HS-27A (cell line): ENCODE data around the gene LYSMD1.

Experiments used
- DNase-seq: peaks from one replicate; pipeline ENCODE4 v3.0.0-alpha.2; 2012; ENCODE audit warnings: low read depth, missing footprints

The LYSMD1 gene

DNA sequence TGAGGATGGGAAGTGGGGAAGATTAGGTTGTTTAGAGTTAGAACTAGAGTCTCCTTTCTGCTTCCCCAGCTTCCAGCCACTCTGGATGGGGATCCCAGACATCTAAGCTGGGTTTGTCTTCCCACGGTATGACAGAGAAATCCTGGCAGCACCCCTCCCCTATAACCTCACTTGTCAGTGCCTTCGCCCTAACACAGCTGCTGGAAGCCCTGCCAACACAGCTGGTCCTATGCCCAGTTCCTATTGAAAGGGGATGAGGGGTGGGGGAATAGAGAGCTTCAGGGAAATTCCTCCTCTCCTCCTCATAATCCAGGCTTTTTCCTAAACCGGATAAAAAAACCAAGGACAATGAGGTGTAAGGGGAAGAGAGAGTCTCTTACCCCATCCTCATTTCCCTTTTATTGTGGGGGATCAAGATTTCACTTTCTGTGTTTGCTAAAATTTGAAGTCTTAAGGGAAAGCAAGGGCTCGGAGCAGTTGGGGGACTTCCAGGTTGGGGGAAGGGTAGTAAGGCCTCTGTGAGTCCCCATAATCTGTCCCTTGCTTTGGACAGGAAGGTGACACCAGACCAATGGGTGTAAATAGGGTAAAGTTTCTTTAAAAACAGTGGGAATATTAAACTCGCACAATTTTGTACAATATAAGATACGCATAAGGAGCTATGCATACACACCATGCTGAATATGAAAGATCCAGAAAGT is 9.5 kb upstream of the LYSMD1 start:
- no peak for DNase-seq

- no peak for DNase-seq
Observed at GRCh38 chr1:151171190-151171589, 5.5 kb upstream of the LYSMD1 start.

DNA sequence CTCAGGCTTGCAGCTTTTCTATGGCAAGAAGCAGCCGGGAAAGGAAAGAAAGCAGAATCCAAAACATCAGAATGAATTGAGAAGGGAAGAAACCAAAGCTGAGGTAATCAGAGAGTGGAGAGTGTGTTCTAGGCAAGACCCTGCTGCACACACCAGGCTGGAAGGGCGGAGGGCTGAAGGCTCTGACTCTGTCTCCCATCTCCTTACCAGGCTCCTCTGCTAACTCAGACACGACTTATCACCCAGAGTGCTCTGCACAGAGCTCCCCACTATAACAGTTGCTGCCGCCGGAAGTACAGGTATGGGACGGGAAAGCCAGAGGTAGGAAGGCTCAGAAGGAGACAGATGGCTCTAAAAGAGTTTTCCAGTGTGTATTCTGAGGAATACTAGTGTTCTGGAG is 1.4 kb upstream of the LYSMD1 start:
- no peak for DNase-seq

- DNase-seq: peak; percentile 36
Observed at GRCh38 chr1:151166505-151166956, 829 bp upstream of the LYSMD1 start.

GRCh38 chr1:151165281-151165737 is 393 bp downstream of the LYSMD1 start:
- no peak for DNase-seq

- DNase-seq: no peak
Observed at GRCh38 chr1:151164732-151165280, 896 bp downstream of the LYSMD1 start.

GRCh38 chr1:151159373-151159772 is 6.3 kb downstream of the LYSMD1 start:
- DNase-seq: no peak

DNA sequence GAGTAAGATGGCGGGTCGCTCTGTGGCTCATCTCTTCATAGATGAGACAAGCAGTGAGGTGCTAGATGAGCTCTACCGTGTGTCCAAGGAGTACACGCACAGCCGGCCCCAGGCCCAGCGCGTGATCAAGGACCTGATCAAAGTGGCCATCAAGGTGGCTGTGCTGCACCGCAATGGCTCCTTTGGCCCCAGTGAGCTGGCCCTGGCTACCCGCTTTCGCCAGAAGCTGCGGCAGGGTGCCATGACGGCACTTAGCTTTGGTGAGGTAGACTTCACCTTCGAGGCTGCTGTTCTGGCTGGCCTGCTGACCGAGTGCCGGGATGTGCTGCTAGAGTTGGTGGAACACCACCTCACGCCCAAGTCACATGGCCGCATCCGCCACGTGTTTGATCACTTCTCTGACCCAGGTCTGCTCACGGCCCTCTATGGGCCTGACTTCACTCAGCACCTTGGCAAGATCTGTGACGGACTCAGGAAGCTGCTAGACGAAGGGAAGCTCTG is 6.9 kb downstream of the LYSMD1 start:
- DNase-seq: no peak

DNA sequence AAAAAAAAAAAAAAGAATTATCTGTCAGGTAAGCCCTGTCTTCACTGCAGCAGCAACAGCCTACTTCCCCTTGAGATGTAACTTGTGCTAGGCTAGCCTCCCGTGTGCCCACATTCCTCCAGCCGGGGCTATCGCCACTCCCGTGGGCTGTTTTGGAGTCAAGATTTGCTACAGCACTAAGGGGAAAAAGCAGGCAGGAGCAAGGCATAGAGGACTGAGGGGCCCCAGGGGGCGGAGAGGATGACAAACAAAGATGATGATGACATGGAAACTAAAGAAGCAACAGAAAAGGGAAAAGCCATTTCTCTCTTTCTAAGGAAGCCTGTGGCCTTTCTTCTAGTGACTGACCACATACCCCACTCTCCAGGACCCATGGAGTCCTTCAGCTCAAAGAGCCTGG is 7.4 kb downstream of the LYSMD1 start:
- DNase-seq: no peak

DNA sequence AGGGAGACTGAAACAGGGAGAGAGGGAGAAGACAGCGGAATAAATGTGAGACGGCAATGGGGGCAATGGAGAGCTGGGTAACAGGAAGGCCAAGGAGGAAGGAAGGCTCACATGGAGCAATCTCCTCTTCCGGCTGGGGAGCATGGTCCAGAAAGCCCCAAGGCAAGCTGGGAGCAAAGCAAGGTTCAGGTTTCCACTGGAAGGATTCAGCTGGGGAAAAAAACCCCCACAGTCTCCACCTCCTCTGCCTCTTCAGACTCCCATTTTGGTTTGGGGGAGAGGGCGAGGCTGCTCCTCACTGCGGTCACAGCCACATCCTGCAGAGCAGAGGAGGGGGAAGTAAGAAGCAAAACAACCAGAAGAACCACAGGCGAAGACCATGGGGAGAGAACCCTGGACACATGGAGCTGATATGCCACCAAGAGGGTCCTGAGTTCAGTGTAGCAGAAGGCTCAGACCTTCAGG is 8.6 kb downstream of the LYSMD1 start:
- DNase-seq: no peak

- DNase-seq: no peak
Observed at GRCh38 chr1:151156515-151156819, 9.2 kb downstream of the LYSMD1 start, which contains the start of gene TNFAIP8L2. TNFAIP8L2 (plus strand) TSS chr1:151156649; CDS start chr1:151158698, 2,049 bp downstream.

DNA sequence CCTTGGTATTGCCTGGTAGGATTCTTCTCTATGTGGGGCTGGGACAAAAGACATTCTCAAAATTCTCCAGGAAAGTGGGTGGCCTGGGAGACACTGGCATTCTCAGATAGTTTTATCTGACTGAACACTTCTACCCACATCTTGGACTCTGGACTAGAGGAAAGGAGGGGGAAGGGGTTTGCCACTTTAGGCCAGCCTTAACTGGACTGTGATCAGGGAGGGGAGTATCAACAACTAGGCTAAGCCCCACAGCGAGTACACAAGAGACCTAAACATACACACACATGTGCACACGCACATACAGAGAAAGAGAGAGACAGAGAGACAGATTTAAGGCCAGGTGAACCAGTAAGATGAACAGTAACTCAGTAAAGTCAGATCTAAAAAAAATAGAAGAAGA is 18.0 kb downstream of the LYSMD1 start:
- DNase-seq: no peak

DNA sequence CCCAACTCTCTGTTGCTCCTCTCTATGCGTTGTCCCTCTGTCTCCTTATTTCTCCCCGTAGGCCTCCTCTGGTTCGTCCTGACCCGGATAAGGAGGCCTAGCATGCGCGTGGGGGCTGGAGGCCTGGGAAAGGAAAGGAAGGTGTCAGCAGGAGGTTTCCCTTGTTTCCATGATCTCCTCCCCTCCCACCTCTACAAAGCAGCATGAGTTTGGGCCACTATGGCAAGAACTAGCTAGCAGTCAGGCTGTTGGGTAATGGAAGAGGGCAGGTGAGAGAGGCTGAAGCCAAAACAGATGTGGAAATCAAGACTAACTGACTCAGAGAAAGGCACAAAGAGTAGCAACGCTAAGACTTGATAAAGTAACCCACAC is 18.6 kb downstream of the LYSMD1 start:
- no peak for DNase-seq

- DNase-seq: peak; percentile 75
Observed at GRCh38 chr1:151146412-151147131, 19.1 kb downstream of the LYSMD1 start, which contains the start of gene SEMA6C. SEMA6C (minus strand) TSS chr1:151146631; CDS start chr1:151142621, 4,010 bp downstream.

DNA sequence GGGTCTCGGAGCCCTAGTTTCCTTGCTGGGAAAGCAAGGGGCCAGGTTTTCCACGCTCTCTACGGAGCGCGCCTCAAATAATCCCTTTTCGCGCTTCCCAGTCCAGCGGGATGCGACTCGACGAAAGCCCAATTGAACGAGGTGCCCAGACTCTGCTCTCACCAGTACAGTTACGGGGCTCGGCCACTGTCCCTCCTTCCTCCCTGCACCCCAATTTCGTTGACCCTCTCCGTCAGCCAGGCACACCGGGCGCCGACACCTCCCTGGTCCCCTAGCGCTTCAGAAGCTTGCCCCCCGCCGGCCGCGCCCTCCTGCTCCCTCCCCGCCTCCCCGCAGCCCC is 19.7 kb downstream of the LYSMD1 start:
- DNase-seq: no peak

DNA sequence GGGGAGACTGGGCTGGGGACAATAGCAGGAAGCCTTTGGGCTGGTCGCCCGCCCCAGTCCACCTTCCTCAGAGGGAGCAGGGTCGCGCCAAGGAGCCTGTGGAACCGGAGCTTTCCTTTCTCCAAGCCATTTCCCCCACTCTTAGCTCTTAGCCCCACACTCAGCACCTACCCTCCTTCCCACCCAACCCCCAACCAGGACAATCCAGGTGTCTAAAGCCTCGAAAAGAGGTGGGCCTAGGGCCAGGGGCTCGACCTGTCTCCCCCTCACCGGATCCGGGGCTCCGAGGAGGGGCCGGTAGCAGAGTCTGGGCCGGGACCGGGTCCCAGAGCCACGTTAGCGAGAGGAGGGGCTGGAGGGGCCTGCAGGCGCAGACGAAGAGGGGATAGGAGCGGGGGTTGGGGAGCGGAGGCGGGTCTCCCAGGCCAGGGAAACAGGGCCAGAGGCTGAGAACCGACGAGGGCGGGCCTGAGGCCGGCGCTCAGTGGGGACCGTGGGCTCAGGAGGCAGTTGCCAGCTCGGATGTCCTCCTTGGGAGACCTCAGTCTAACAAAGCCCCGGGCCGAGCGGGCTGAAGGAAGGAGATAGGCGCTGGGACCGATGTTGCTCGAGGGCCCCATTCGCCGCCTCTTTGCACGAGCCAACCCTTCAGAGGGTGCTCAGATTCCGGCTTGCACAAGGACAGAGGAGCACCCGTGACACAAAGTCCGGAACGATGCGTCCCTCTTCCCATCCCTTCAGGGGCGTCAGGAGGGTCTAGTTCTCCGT is 20.2 kb downstream of the LYSMD1 start:
- DNase-seq: no peak

DNA sequence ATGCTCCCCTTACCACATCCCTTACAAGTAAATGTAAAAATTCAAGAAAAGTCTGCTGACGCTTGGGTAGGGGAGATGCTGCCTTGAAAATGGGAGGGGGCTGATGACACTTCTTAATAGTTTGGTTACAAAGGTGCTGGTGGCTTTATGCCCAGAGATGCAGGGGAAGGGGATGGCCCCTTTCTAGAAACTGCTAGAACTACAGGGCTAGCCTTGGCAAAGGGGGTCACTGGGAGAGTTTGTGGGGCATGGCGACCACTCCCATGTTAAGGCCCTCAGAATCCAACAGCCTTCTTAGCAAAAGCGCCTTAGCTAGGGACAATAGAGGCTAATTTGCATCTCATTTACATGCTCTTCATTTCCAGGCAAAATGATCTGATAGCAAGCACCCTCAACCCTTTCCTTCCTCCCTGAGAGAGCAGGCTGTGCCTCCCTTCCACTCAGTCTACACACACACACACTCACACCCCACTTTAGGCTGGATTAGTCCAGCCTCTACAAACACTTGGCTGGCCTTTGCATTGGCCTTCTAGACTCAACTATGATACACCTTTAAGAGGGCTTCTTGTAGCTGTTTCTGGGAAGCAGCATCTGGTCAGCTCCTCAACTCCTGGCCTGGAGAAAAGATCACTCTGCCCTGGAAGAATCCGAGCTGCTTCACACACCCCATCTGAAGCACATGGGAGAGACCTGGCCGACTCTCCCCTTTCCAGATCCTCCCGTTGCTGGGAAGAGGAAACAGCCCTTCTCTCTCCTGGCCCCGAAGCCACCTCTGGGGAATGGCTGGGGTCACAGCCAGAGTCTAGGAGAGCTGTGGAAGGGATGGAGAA is 21.0 kb downstream of the LYSMD1 start:
- DNase-seq: no peak

- no peak for DNase-seq
Observed at GRCh38 chr1:151143986-151144385, 21.7 kb downstream of the LYSMD1 start.

- DNase-seq: no peak
Observed at GRCh38 chr1:151143057-151143435, 22.7 kb downstream of the LYSMD1 start.

DNA sequence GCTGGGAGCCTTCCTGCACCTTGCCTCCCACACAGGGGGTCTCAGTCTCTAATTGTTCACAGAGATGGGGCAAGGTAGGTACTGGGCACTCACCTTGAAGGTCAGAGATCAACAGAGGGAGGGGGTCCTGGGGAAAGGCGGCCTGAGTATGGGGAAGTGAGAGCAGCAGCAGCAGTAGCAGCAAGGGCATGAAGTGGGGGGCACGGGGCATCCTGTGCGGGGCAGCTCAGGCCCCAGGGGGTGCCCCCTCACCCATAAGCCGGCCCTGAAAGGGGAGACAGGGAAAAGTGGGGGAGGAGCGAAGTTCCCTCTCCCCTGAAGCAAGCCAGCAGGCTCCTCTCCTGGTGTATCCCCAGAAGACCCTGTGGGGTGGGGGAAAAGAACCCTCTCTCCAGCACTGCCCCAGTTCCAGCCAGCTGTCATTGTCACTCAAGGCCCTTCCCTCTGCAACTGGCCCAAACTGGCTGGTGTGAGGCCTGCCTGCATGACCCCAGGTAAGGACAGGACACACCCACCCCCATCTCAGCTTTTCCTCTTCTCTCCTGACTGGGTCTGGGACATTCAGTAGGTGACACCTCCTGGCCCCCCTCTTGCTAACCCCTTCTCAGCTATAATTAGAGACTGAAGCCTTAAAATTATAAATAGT is 23.2 kb downstream of the LYSMD1 start:
- DNase-seq: no peak

DNA sequence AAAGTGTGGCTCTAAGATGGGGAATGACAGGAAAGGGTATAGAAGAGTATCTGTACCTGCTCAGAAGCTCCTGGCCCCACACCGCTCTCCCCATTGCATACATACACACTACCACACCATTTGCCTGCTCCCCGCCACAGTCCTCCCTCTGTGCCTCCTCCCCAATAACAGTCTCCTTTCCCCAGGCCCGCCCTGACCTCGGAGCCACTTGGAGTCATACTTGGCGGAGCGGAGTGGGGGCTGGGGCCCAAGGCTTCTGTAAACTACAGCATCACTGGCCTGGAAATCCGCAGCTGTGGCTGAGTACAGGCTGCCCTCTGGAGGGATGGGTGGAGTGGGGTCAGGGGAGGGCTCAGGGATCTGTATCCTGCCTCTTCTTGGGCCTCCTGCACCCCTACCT is 27.9 kb downstream of the LYSMD1 start:
- DNase-seq: no peak
